GM21423 (cell line): ENCODE data around the gene BBOX1.
"Not testable (repeated sequence)": the region's sequence is repeated elsewhere in the genome, so short reads cannot be mapped to it uniquely, and the experiment has no call there.

Source experiments
- ATAC-seq: cut with Tn5 transposase; IDR thresholded peaks from one replicate; pipeline ENCODE4 v1.9.1; 2021; ENCODE audit warnings: mild to moderate bottlenecking, moderate library complexity; ENCODE audit not compliant: unreplicated experiment

Gene BBOX1

GRCh38 chr11:27174672-27175210 is 134.1 kb downstream of the BBOX1 start:
- no peak for ATAC-seq

DNA sequence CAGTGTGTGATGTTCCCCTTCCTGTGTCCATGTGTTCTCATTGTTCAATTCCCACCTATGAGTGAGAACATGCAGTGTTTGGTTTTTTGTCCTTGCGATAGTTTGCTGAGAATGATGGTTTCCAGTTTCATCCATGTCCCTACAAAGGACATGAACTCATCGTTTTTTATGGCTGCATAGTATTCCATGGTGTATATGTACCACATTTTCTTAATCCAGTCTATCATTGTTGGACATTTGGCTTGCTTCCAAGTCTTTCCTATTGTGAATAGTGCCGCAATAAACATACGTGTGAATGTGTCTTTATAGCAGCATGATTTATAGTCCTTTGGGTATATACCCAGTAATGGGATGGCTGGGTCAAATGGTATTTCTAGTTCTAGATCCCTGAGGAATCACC is 134.9 kb downstream of the BBOX1 start:
- not testable (repeated sequence) for ATAC-seq
